Motor neuron (in vitro differentiated cells): ENCODE data around the gene UNKL. TPM values are rescaled to one million over a fixed set of nuclear protein-coding genes. Genes with fewer than 3 reads are reported as not detected.
A peak's percentile ranks its signal among the peaks of the same experiment; 100 is the strongest.

ENCODE experiments used
- ATAC-seq, 8 experiments: fragments of 200-7000 bp; cut with Tn5 transposase; replicated peaks in 6 of 8; 2 replicates each; pipeline ENCODE4 v1.8.0; 2021; ENCODE audit warnings: mild to moderate bottlenecking in 8 of 8, moderate library complexity in 8 of 8
- H3K27ac ChIP-seq, 2 donors: fragments of 250-450 bp; sonication (Bioruptor Pico); 2 replicates each; pipeline ENCODE4 v1.9.0; 2021; ENCODE audit warnings: antibody characterized with exemption in 2 of 2, mild to moderate bottlenecking in 2 of 2, moderate library complexity in 1 of 2
- H3K4me1 ChIP-seq, 2 donors: fragments of 250-450 bp; sonication (Bioruptor Pico); replicated peaks in 1 of 2; 2 replicates each; pipeline ENCODE4 v1.6.1; 2021; ENCODE audit warnings: antibody characterized with exemption in 2 of 2, mild to moderate bottlenecking in 2 of 2, moderate library complexity in 1 of 2
- H3K4me3 ChIP-seq, 5 donors: fragments of 250-450 bp; sonication (Bioruptor Pico); 2 replicates each; pipeline ENCODE4 v1.9.0; 2021; ENCODE audit warnings: antibody characterized with exemption in 5 of 5, mild to moderate bottlenecking in 5 of 5, moderate library complexity in 4 of 5
- WGBS, 10 experiments: fragments of 450-650 bp; shearing (Covaris generic); methylation state at CpG; one replicate each; pipeline ENCODE4 v1.0.0; 2022; 5-methylcytosine and 5-hydroxymethylcytosine counted together
- in situ Hi-C, 9 experiments: fragments of 400-800 bp; cut with MboI; loops; one replicate each; pipeline ENCODE4 v1.15.0; 2021; ENCODE audit warnings: low sequenced_read_pairs in 9 of 9, low pct_unique_long_range_greater_than_20kb in 2 of 9; ENCODE audit not compliant: unreplicated experiment in 9 of 9
- total RNA-seq, 8 experiments: library from RNA; unstranded; fragments of 300-600 nt; gene quantifications; 2 replicates each; pipeline versions ENCODE4 v1.2.3 to v1.2.4, GENCODE V29; 2022

UNKL gene
- total RNA-seq, 8 experiments from 2014 or later: 4.0 to 34.7 (median 8.5) TPM

GRCh38 chr16:1336619-1337018, 77.9 kb downstream of the UNKL start:
- in situ Hi-C loops: no loop called here
- ATAC-seq: no peak
- WGBS, 10 experiments: 47 to 48% methylated on average over 3 to 4 of the region's 15 CpGs; no CpG with 5 or more reads in 8 of the 10 experiments
- H3K4me1 ChIP-seq: peaks cover 50 to 52% of the 10 kb centered on the region in 2 donors
- peak overlapping the region in 1 of 2 donors; percentile 17 for H3K27ac ChIP-seq
- no peak overlapping the region for H3K4me3 ChIP-seq

- Histone ChIP-seq H3K4me1 (peaks cover 52 to 55% of the 10 kb centered on the region in 2 donors), H3K27ac (peak overlapping the region in 1 of 2 donors; percentile 39), H3K4me3 (peak overlapping the region in 3 of 5 donors; percentile 3 to 9 (median 6))
- peak in 5 of 8 experiments; percentile 60 to 79 (median 69) for ATAC-seq
- in situ Hi-C loops: no loop called here
- 0% methylated on average over 1 of the region's 12 CpGs; no CpG with 5 or more reads in 9 of the 10 experiments for WGBS, 10 experiments
These were observed 78.5 kb downstream of the UNKL start for GRCh38 chr16:1335996-1336395.

DNA sequence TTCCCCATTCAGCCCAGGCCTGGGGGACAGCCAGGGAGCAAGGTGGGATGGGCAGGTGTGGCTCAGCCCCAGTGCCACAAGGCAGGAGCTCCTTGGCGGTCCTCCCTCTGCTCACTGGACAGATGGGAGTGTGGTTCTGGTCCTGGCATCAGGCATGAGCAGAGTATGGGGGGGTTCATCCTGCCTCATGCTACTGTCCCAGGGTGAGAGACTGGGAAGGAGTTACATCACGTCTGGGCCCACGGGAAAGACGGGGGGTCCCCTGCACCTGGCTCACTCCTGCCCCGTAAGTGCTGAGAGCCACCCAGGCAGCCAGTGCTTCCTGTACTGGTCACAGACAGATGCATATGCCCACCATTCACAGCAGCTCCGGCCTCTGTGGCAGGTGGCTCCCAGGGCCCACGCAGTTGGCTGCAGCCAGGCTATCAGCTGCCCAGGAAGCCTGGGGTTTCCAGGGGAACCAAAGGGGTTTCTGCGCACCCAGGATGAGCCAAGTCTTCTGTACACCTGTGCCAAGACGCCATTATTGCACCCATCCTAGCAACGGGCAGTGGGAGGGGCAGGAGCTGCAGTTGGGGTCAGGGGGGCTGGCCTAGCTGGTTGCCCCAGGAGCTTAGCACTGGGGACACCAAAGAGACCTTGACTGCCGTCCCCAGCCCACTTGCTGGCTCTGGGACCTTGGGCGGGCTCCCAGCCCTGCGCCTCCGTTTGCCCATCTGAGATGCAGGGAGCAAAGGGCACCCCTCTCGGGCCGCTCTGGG, 79.1 kb downstream of the UNKL start:
- 0 to 8% (median 0%) methylated on average over 1 to 2 of the region's 16 CpGs; no CpG with 5 or more reads in 7 of the 10 experiments for WGBS, 10 experiments
- in situ Hi-C loops: no loop called here
- Histone ChIP-seq H3K4me1 (peaks cover 52 to 55% of the 10 kb centered on the region in 2 donors), H3K4me3 (peak overlapping the region in 3 of 5 donors; percentile 3 to 9 (median 6)), H3K27ac (peak overlapping the region in 1 of 2 donors; percentile 39)
- ATAC-seq: peak in 5 of 8 experiments; percentile 18 to 62 (median 31)

DNA sequence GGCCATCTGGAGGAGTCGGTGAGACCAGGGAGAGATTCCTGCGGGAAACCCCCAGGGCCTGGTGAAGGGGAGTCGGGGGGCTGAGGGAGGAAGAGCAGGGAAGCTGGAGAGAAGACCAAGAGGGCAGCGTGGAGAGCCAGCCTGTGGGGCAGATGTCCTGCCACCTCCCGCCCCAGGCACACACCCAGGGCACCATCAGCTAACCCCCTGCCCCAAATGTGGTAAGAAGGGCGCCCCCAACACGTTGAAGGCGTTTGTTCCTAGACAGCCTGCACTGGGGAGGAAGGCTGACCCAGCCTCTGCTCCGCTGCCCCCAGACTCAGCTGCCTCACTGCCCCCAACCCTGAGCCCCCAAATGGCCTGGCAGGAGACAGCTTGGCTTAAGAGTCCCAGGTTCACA, 79.8 kb downstream of the UNKL start:
- no peak for ATAC-seq
- Histone ChIP-seq H3K4me1 (peaks cover 52 to 55% of the 10 kb centered on the region in 2 donors), H3K27ac (no peak overlapping the region), H3K4me3 (peak overlapping the region in 3 of 5 donors; percentile 42 to 49 (median 46))
- WGBS, 10 experiments: 0 to 53% (median 0%) methylated on average over 1 to 2 of the region's 9 CpGs; no CpG with 5 or more reads in 7 of the 10 experiments
- in situ Hi-C loops: no loop called here

- peak overlapping the region; percentile 26 to 49 (median 42) for H3K4me3 ChIP-seq
- 0% methylated on average over 3 of the region's 78 CpGs; no CpG with 5 or more reads in 9 of the 10 experiments for WGBS, 10 experiments
- ATAC-seq: no peak
- peaks cover 52 to 55% of the 10 kb centered on the region in 2 donors for H3K4me1 ChIP-seq
- in situ Hi-C loops: no loop called here
- H3K27ac ChIP-seq: no peak overlapping the region
These were observed 80.4 kb downstream of the UNKL start for GRCh38 chr16:1333854-1334700.

- in situ Hi-C loops: no loop called here
- peaks cover 50 to 55% of the 10 kb centered on the region in 2 donors for H3K4me1 ChIP-seq
- H3K27ac ChIP-seq: no peak within 1 kb of the TSS
- WGBS, 10 experiments: no CpG with 5 or more reads among the region's 83 CpGs
- peak; percentile 8 to 67 (median 34) for ATAC-seq
- peak within 1 kb of the TSS; percentile 26 to 49 (median 42) for H3K4me3 ChIP-seq
These were observed 81.2 kb downstream of the UNKL start, which contains the start of gene BAIAP3 for GRCh38 chr16:1333149-1333812. Gene BAIAP3, plus strand, starts transcription at chr16:1333645. Its CDS starts 4,905 bp downstream, at chr16:1338550.

DNA sequence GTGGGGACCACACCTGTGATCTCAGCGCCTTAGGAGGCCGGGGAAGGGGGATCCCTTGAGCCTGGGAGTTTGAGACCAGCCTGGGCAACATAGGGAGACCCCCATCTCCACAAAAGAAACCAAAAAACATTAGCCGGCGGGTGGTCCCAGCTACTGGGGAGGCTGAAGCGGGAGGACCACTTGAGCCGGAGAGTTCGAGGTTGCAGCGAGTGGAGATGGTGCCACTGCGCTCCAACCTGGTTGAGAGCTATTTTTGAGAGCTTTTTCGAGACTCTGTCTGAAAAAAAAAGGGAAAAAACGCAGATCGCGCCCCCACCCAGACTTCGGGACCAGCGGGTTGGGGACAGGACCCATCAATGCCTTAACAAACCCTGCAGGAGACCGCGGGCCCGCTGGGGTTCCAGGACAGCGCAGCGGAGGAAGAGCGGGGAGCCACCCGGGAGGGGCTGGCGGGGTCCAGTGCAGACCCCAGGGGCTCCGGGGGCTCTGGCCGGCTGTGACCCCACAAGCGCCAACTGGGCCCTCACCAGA, 81.8 kb downstream of the UNKL start:
- Histone ChIP-seq H3K4me1 (peaks cover 46 to 52% of the 10 kb centered on the region in 2 donors), H3K27ac (no peak overlapping the region), H3K4me3 (peak overlapping the region in 1 of 5 donors; percentile 36)
- ATAC-seq: no peak
- WGBS, 10 experiments: 0 to 4% (median 1%) methylated on average over 1 to 7 of the region's 26 CpGs; no CpG with 5 or more reads in 6 of the 10 experiments
- in situ Hi-C loops: no loop called here

- in situ Hi-C loops: no loop called here
- Histone ChIP-seq H3K4me1 (peaks cover 44 to 49% of the 10 kb centered on the region in 2 donors), H3K27ac (no peak overlapping the region), H3K4me3 (no peak overlapping the region)
- peak; percentile 0 to 77 (median 6) for ATAC-seq
- WGBS, 10 experiments: 0 to 30% (median 7%) methylated on average over 1 to 3 of the region's 34 CpGs; no CpG with 5 or more reads in 6 of the 10 experiments
These were observed 82.5 kb downstream of the UNKL start for GRCh38 chr16:1331712-1332617.

DNA sequence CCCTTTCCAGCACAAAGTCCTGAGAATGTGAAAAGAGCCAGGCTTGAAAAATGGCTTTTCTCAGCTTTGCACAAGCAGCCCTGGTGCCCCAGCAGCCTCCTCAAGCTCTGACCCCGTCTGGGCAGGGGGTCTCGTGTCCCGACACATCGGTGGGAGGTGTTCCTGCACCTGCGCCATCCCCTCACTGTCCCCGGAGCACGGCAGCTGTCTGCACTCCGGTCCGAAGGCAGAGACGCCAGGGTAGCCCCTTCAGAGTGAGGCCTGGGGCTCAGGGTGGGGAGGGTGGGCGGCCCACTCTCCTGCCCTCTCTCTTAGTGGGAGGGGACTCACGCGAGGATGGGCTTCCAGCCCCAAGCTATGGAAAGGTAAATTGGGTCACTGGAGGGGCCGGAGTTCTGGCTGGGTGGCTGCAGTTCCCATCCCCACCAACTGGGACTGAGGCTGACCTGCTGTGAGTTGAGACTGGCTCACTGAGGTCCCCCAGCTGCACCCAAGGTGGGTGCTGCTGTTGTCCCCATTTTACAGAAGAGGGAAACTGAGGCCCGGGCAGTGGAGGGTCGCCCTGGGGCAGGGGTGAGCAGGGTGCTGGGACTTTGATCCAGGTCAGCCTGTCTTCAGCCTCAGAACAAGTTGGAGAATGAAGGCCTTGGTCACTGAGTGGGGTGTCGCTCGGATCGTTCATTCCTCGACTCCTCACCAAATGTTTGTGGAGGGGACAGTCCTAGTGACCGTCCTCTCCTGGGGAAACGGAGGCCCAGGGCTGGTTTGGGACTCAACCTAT, 83.4 kb downstream of the UNKL start:
- Histone ChIP-seq H3K4me1 (peaks cover 35 to 41% of the 10 kb centered on the region in 2 donors), H3K27ac (no peak overlapping the region), H3K4me3 (no peak overlapping the region)
- no peak for ATAC-seq
- 0 to 88% (median 45%) methylated on average over 1 to 6 of the region's 22 CpGs; no CpG with 5 or more reads in 6 of the 10 experiments for WGBS, 10 experiments
- in situ Hi-C loops: no loop called here

DNA sequence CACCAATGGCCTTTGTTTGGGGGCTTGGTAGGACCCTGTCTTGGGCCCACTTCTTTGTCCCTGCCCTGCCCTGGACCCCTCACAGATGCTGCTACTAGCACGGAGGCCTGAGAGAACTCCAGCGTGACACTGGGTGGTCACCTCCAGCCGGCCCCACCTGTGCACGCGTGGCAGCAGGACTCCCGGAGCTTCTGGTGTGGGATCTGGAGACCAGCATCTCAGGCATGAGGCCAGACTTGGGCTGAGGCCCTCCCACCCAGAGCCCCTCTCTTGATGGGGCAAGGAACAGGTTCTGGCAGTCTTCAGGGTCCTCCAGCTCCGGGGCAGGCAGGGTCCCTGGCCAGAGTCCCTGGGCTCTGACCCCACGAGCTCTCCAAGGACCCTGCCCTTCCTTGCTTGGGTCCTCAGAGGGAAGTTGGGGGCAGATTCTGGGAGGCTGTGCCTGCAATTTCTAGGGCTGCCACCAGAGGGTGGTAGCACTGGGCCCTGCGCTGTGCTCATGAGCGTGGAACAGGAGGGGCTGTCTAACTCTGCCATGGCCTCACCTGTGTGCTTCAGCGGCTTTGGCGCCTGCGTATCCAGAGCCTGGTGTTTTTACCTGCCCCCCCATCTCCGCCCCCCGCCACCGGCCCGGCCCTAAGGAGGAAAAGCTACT, 84.1 kb downstream of the UNKL start:
- in situ Hi-C loops: no loop called here
- WGBS, 10 experiments: 60 to 87% methylated on average over 2 to 4 of the region's 17 CpGs; no CpG with 5 or more reads in 8 of the 10 experiments
- H3K27ac ChIP-seq: no peak overlapping the region
- ATAC-seq: no peak
- peaks cover 28 to 35% of the 10 kb centered on the region in 2 donors for H3K4me1 ChIP-seq
- no peak overlapping the region for H3K4me3 ChIP-seq
